Measurements from ENCODE around the gene MOB3A. TPM values are rescaled to one million over a fixed set of nuclear protein-coding genes. Genes with fewer than 3 reads are reported as not detected.

Gene MOB3A
- total and polyA plus RNA-seq, 2 of the 8 experiments (the other 6 are each of a cell fraction or from before 2014, with no cell fraction given) = 9.2 to 9.6 TPM

DNA sequence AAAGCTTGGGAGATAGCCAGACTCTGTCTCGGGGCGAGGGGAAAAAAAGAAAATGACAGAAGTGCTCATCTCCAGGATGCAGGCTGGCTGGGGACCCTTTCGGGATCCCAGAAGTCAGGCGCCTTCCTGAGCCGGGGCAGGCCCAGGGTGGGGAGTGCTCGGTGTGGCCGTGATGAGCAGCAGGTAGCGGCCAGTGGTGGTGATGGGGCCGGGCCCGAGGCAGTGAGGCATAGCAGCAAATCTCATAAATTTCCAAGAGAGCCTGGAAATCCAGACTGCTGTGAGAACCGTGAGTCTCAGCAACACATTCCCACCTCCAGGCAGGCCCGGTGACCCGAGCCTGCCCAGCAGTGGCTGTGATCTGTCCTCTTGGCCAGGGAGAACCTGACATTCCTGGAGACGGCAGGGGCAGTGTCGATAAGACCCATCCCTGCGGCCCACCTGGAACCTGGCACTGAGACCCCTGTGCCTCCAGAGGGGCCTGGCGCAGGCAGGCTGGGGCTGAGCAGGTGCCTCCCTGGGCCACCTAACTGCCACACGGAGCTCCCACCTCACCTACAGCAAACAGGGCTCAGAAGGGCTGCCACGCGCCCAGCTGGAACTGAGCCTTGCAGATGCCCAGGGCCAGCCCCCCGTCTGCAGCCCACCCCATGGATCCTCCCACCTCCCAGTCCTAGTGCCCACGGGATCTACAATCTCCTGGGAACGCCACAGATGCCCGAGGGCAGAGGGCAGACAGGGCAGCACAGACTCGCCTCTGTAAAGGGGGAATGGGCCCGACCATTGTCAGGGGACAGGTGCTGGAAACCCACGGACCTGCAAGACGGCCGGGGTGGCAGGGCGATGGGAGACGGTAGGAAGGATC lies 24.0 kb upstream of the MOB3A start (continued):
- no peak for TF ChIP-seq RNF2 (IDR thresholded peaks at IDR 0.05; ENCODE audit: borderline replicate concordance, low read depth, low read length, missing control alignments, poor library complexity, severe bottlenecking)
- TF ChIP-seq CTCF (IDR thresholded peaks at IDR 0.05; ENCODE audit: control extremely low read depth in 1 of 3, insufficient read depth in 1 of 3, low read depth in 1 of 3, low read length in 3 of 3) = no peak
- no peak for TF ChIP-seq ASH2L (IDR thresholded peaks at IDR 0.05; ENCODE audit: low read length)
- no peak for TF ChIP-seq KDM5A (IDR thresholded peaks at IDR 0.05; ENCODE audit: low read length)
- TF ChIP-seq, protein P1, sequence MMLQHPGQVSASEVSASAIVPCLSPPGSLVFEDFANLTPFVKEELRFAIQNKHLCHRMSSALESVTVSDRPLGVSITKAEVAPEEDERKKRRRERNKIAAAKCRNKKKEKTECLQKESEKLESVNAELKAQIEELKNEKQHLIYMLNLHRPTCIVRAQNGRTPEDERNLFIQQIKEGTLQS (IDR thresholded peaks at IDR 0.05; ENCODE audit: insufficient read depth, low read depth, low read length) = no peak
- TF ChIP-seq ZNF274 (IDR thresholded peaks at IDR 0.05; ENCODE audit: borderline replicate concordance, extremely low read depth, low read length) = no peak
- no peak for TF ChIP-seq SIN3A (conservative IDR thresholded peaks at IDR 0.05 in 1 of 2, IDR thresholded peaks at IDR 0.05 in 1 of 2; ENCODE audit: low read depth in 1 of 2, low read length in 2 of 2)
- TF ChIP-seq RAD21 (IDR thresholded peaks at IDR 0.05 in 1 of 2, conservative IDR thresholded peaks at IDR 0.05 in 1 of 2; ENCODE audit: low read depth in 2 of 2, low read length in 2 of 2) = no peak

Data from H1 (cell line).